ENCODE data around the gene LRRC32. TPM values are rescaled to one million over a fixed set of nuclear protein-coding genes. Genes with fewer than 3 reads are reported as not detected.

The LRRC32 gene
- total and polyA plus RNA-seq, 9 of the 15 experiments (the other 6 are each of a cell fraction or from before 2014, with no cell fraction given) = 0.10 to 0.50 (median 0.19) TPM; not detected in 5

GRCh38 chr11:76641905-76642304 is 28.6 kb downstream of the LRRC32 start:
- ATAC-seq = no peak
- H3K4me2 ChIP-seq (ENCODE audit: insufficient read depth, low read length) = no peak overlapping the region
- CTCF ChIA-PET (ENCODE audit: low intra/inter-chr PET ratio) = no interaction called here

More at GRCh38 chr11:76641905-76642304, 28.6 kb downstream of the LRRC32 start:
- in situ Hi-C loops (cut with MboI) = no loop called here
- DNase-seq (ENCODE audit: extremely low read depth in 1 of 4, low spot score in 3 of 4) = no peak
- Histone ChIP-seq H3K27me3 (ENCODE audit: control insufficient read depth in 2 of 2, insufficient read depth in 2 of 2, low read length in 2 of 2) (peaks cover 15 to 54% of the 10 kb centered on the region in 2 experiments), H3K4me1 (replicated peaks in 1 of 2; ENCODE audit: control insufficient read depth in 2 of 2, insufficient read depth in 2 of 2, low read length in 2 of 2) (peaks cover 5% of the 10 kb centered on the region in 2 experiments; a peak in 3 of 5 replicates), H3K36me3 (ENCODE audit: control insufficient read depth, insufficient read depth, low read length) (no peaks in the 10 kb centered on the region), H3K9me1 (ENCODE audit: control insufficient read depth, insufficient read depth, low read length) (no peaks in the 10 kb centered on the region), H3K27ac (ENCODE audit: extremely low read depth, low read depth, low read length) (no peak overlapping the region), H4K20me1 (replicated peaks; ENCODE audit: control insufficient read depth, insufficient read depth, low read length) (no peaks in the 10 kb centered on the region), H2AFZ (ENCODE audit: low read depth, low read length) (no peak overlapping the region), H3K4me3 (no peak overlapping the region), H3K9me3 (replicated peaks; ENCODE audit: control insufficient read depth, insufficient read depth, low read depth, low read length) (no peaks in the 10 kb centered on the region; the same call in 1 of the 2 replicates), H3K79me2 (ENCODE audit: control insufficient read depth, insufficient read depth, low read length) (no peaks in the 10 kb centered on the region), H3K9ac (ENCODE audit: insufficient read depth in 1 of 2, low read depth in 2 of 2, low read length in 2 of 2) (no peak overlapping the region; a peak in 1 of 4 replicates)
- TF ChIP-seq DMBX1 (CRISPR knock-in tag; IDR thresholded peaks at IDR 0.05; ENCODE audit: borderline replicate concordance) (no peak), FOXK2 (conservative IDR thresholded peaks at IDR 0.05 in 1 of 2, IDR thresholded peaks at IDR 0.05 in 1 of 2; ENCODE audit: low read depth in 2 of 2) (no peak), NFE2L1 (tag; IDR thresholded peaks at IDR 0.05; ENCODE audit: borderline replicate concordance, low read depth) (no peak), ZKSCAN1 (IDR thresholded peaks at IDR 0.05; ENCODE audit: low read depth, low read length) (no peak), ZNF175 (CRISPR knock-in tag; IDR thresholded peaks at IDR 0.05; ENCODE audit: low read depth) (no peak), ZNF561 (CRISPR knock-in tag; conservative IDR thresholded peaks at IDR 0.05) (no peak), PHB (CRISPR knock-in tag; IDR thresholded peaks at IDR 0.05) (no peak), TAL1 (IDR thresholded peaks at IDR 0.05) (no peak), TEAD1 (CRISPR knock-in tag; IDR thresholded peaks at IDR 0.05) (no peak), PKNOX1 (IDR thresholded peaks at IDR 0.05) (no peak)
- TF ChIP-seq, protein P1, sequence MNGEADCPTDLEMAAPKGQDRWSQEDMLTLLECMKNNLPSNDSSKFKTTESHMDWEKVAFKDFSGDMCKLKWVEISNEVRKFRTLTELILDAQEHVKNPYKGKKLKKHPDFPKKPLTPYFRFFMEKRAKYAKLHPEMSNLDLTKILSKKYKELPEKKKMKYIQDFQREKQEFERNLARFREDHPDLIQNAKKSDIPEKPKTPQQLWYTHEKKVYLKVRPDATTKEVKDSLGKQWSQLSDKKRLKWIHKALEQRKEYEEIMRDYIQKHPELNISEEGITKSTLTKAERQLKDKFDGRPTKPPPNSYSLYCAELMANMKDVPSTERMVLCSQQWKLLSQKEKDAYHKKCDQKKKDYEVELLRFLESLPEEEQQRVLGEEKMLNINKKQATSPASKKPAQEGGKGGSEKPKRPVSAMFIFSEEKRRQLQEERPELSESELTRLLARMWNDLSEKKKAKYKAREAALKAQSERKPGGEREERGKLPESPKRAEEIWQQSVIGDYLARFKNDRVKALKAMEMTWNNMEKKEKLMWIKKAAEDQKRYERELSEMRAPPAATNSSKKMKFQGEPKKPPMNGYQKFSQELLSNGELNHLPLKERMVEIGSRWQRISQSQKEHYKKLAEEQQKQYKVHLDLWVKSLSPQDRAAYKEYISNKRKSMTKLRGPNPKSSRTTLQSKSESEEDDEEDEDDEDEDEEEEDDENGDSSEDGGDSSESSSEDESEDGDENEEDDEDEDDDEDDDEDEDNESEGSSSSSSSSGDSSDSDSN (IDR thresholded peaks at IDR 0.05; ENCODE audit: borderline replicate concordance in 1 of 2, low read depth in 2 of 2, low read length in 2 of 2) = no peak
- BruUV-seq (replicated peaks) = no TSS peak
- POLR2A ChIA-PET = no interaction called here
- no peak for FAIRE-seq
- WGBS (ENCODE audit: insufficient coverage, low coverage, missing lambda C conversion rate) = 10% methylated on average over 4 of the region's 4 CpGs
- intact Hi-C loops (cut with micrococcal nuclease) = no loop called here
